ENCODE measurements around the gene ATRX.
"Not testable (repeated sequence)": the region's sequence is repeated elsewhere in the genome, so short reads cannot be mapped to it uniquely, and the experiment has no call there.

The ATRX gene

GRCh38 chrX:77561372-77561771 is 224.6 kb downstream of the ATRX start:
- no peak for DNase-seq (ENCODE audit: low read depth, low spot score)
- H3K4me1 ChIP-seq (ENCODE audit: control insufficient read depth, insufficient read depth, low read length): no peaks in the 10 kb centered on the region
- no peaks in the 10 kb centered on the region for H3K36me3 ChIP-seq (ENCODE audit: control insufficient read depth, insufficient read depth, low read length)
- no CpG with 5 or more reads among the region's 2 CpGs for WGBS (ENCODE audit: insufficient coverage, insufficient read length)
- H3K27ac ChIP-seq (ENCODE audit: low read length): no peak overlapping the region
- no peaks in the 10 kb centered on the region for H3K9me3 ChIP-seq (ENCODE audit: control insufficient read depth, insufficient read depth, low read length)
- no peaks in the 10 kb centered on the region for H3K27me3 ChIP-seq (ENCODE audit: control insufficient read depth, insufficient read depth, low read length)
- H3K4me3 ChIP-seq (ENCODE audit: low read length): no peak overlapping the region

GRCh38 chrX:77556276-77556675 is 229.7 kb downstream of the ATRX start:
- Histone ChIP-seq H3K27me3 (ENCODE audit: control insufficient read depth, insufficient read depth, low read length) (no peaks in the 10 kb centered on the region), H3K4me1 (ENCODE audit: control insufficient read depth, insufficient read depth, low read length) (no peaks in the 10 kb centered on the region)

GRCh38 chrX:77548751-77549150 is 237.3 kb downstream of the ATRX start:
- no CpG with 5 or more reads among the region's 2 CpGs for WGBS (ENCODE audit: insufficient coverage, insufficient read length)
- Histone ChIP-seq H3K27ac (ENCODE audit: low read length) (no peak overlapping the region), H3K27me3 (ENCODE audit: control insufficient read depth, insufficient read depth, low read length) (no peaks in the 10 kb centered on the region), H3K4me1 (ENCODE audit: control insufficient read depth, insufficient read depth, low read length) (no peaks in the 10 kb centered on the region), H3K4me3 (ENCODE audit: low read length) (no peak overlapping the region), H3K9me3 (ENCODE audit: control insufficient read depth, insufficient read depth, low read length) (no peaks in the 10 kb centered on the region), H3K36me3 (ENCODE audit: control insufficient read depth, insufficient read depth, low read length) (no peaks in the 10 kb centered on the region)
- no peak for DNase-seq (ENCODE audit: low read depth, low spot score)

More at GRCh38 chrX:77556276-77556675, 229.7 kb downstream of the ATRX start:
- no peaks in the 10 kb centered on the region for H3K9me3 ChIP-seq (ENCODE audit: control insufficient read depth, insufficient read depth, low read length)
- no peak overlapping the region for H3K4me3 ChIP-seq (ENCODE audit: low read length)
- H3K36me3 ChIP-seq (ENCODE audit: control insufficient read depth, insufficient read depth, low read length): no peaks in the 10 kb centered on the region
- no peak overlapping the region for H3K27ac ChIP-seq (ENCODE audit: low read length)
- no peak for DNase-seq (ENCODE audit: low read depth, low spot score)

GRCh38 chrX:77539778-77540177 is 246.2 kb downstream of the ATRX start:
- H3K36me3 ChIP-seq (ENCODE audit: control insufficient read depth, insufficient read depth, low read length); H3K4me3 ChIP-seq (ENCODE audit: low read length); H3K9me3 ChIP-seq (ENCODE audit: control insufficient read depth, insufficient read depth, low read length); DNase-seq (ENCODE audit: low read depth, low spot score); H3K27me3 ChIP-seq (ENCODE audit: control insufficient read depth, insufficient read depth, low read length); H3K27ac ChIP-seq (ENCODE audit: low read length); H3K4me1 ChIP-seq (ENCODE audit: control insufficient read depth, insufficient read depth, low read length): not testable (repeated sequence)
- WGBS (ENCODE audit: insufficient coverage, insufficient read length): no CpG with 5 or more reads among the region's 2 CpGs

GRCh38 chrX:77531261-77531660 is 254.8 kb downstream of the ATRX start:
- H3K4me3 ChIP-seq (ENCODE audit: low read length); H3K27ac ChIP-seq (ENCODE audit: low read length); H3K27me3 ChIP-seq (ENCODE audit: control insufficient read depth, insufficient read depth, low read length); H3K4me1 ChIP-seq (ENCODE audit: control insufficient read depth, insufficient read depth, low read length); H3K36me3 ChIP-seq (ENCODE audit: control insufficient read depth, insufficient read depth, low read length); DNase-seq (ENCODE audit: low read depth, low spot score); H3K9me3 ChIP-seq (ENCODE audit: control insufficient read depth, insufficient read depth, low read length): not testable (repeated sequence)
- WGBS (ENCODE audit: insufficient coverage, insufficient read length): no CpG with 5 or more reads among the region's 2 CpGs

GRCh38 chrX:77528034-77528433 is 258.0 kb downstream of the ATRX start:
- H3K36me3 ChIP-seq (ENCODE audit: control insufficient read depth, insufficient read depth, low read length): no peaks in the 10 kb centered on the region
- H3K4me3 ChIP-seq (ENCODE audit: low read length): no peak overlapping the region
- H3K9me3 ChIP-seq (ENCODE audit: control insufficient read depth, insufficient read depth, low read length): no peaks in the 10 kb centered on the region
- WGBS (ENCODE audit: insufficient coverage, insufficient read length): no CpG with 5 or more reads among the region's 7 CpGs
- no peaks in the 10 kb centered on the region for H3K27me3 ChIP-seq (ENCODE audit: control insufficient read depth, insufficient read depth, low read length)
- H3K4me1 ChIP-seq (ENCODE audit: control insufficient read depth, insufficient read depth, low read length): no peaks in the 10 kb centered on the region
- H3K27ac ChIP-seq (ENCODE audit: low read length): no peak overlapping the region
- DNase-seq (ENCODE audit: low read depth, low spot score): no peak

GRCh38 chrX:77527233-77528001 is 258.6 kb downstream of the ATRX start:
- Histone ChIP-seq H3K4me1 (ENCODE audit: control insufficient read depth, insufficient read depth, low read length) (no peaks in the 10 kb centered on the region), H3K4me3 (ENCODE audit: low read length) (no peak overlapping the region), H3K36me3 (ENCODE audit: control insufficient read depth, insufficient read depth, low read length) (no peaks in the 10 kb centered on the region), H3K9me3 (ENCODE audit: control insufficient read depth, insufficient read depth, low read length) (no peaks in the 10 kb centered on the region), H3K27ac (ENCODE audit: low read length) (no peak overlapping the region), H3K27me3 (ENCODE audit: control insufficient read depth, insufficient read depth, low read length) (no peaks in the 10 kb centered on the region)
- no CpG with 5 or more reads among the region's 18 CpGs for WGBS (ENCODE audit: insufficient coverage, insufficient read length)
- no peak for DNase-seq (ENCODE audit: low read depth, low spot score)

- WGBS (ENCODE audit: insufficient coverage, insufficient read length): no CpG with 5 or more reads among the region's 1 CpG
- Histone ChIP-seq H3K4me3 (ENCODE audit: low read length) (no peak overlapping the region), H3K4me1 (ENCODE audit: control insufficient read depth, insufficient read depth, low read length) (no peaks in the 10 kb centered on the region), H3K27me3 (ENCODE audit: control insufficient read depth, insufficient read depth, low read length) (no peaks in the 10 kb centered on the region), H3K27ac (ENCODE audit: low read length) (no peak overlapping the region), H3K36me3 (ENCODE audit: control insufficient read depth, insufficient read depth, low read length) (no peaks in the 10 kb centered on the region), H3K9me3 (ENCODE audit: control insufficient read depth, insufficient read depth, low read length) (no peaks in the 10 kb centered on the region)
- no peak for DNase-seq (ENCODE audit: low read depth, low spot score)
Observed at GRCh38 chrX:77519765-77520164, 266.3 kb downstream of the ATRX start.

- Histone ChIP-seq H3K4me1 (ENCODE audit: control insufficient read depth, insufficient read depth, low read length) (no peaks in the 10 kb centered on the region), H3K9me3 (ENCODE audit: control insufficient read depth, insufficient read depth, low read length) (no peaks in the 10 kb centered on the region), H3K27ac (ENCODE audit: low read length) (no peak overlapping the region), H3K36me3 (ENCODE audit: control insufficient read depth, insufficient read depth, low read length) (no peaks in the 10 kb centered on the region), H3K4me3 (ENCODE audit: low read length) (no peak overlapping the region), H3K27me3 (ENCODE audit: control insufficient read depth, insufficient read depth, low read length) (no peaks in the 10 kb centered on the region)
- no peak for DNase-seq (ENCODE audit: low read depth, low spot score)
- no CpG with 5 or more reads among the region's 1 CpG for WGBS (ENCODE audit: insufficient coverage, insufficient read length)
Observed at GRCh38 chrX:77514177-77514576, 271.8 kb downstream of the ATRX start.

- no peaks in the 10 kb centered on the region for H3K4me1 ChIP-seq (ENCODE audit: control insufficient read depth, insufficient read depth, low read length)
- no peak for DNase-seq (ENCODE audit: low read depth, low spot score)
- H3K36me3 ChIP-seq (ENCODE audit: control insufficient read depth, insufficient read depth, low read length): no peaks in the 10 kb centered on the region
- no peaks in the 10 kb centered on the region for H3K27me3 ChIP-seq (ENCODE audit: control insufficient read depth, insufficient read depth, low read length)
- WGBS (ENCODE audit: insufficient coverage, insufficient read length): no CpG with 5 or more reads among the region's 1 CpG
- H3K9me3 ChIP-seq (ENCODE audit: control insufficient read depth, insufficient read depth, low read length): no peaks in the 10 kb centered on the region
- H3K4me3 ChIP-seq (ENCODE audit: low read length): no peak overlapping the region
- no peak overlapping the region for H3K27ac ChIP-seq (ENCODE audit: low read length)
Observed at GRCh38 chrX:77510007-77510406, 276.0 kb downstream of the ATRX start.

- Histone ChIP-seq H3K36me3 (ENCODE audit: control insufficient read depth, insufficient read depth, low read length) (no peaks in the 10 kb centered on the region), H3K9me3 (ENCODE audit: control insufficient read depth, insufficient read depth, low read length) (no peaks in the 10 kb centered on the region), H3K27ac (ENCODE audit: low read length) (no peak overlapping the region), H3K4me1 (ENCODE audit: control insufficient read depth, insufficient read depth, low read length) (no peaks in the 10 kb centered on the region), H3K27me3 (ENCODE audit: control insufficient read depth, insufficient read depth, low read length) (no peaks in the 10 kb centered on the region), H3K4me3 (ENCODE audit: low read length) (no peak overlapping the region)
- no CpG with 5 or more reads among the region's 2 CpGs for WGBS (ENCODE audit: insufficient coverage, insufficient read length)
- DNase-seq (ENCODE audit: low read depth, low spot score): no peak
Observed at GRCh38 chrX:77505227-77505626, 280.8 kb downstream of the ATRX start.

Measured in iPS DF 6.9 (cell line).